ENCODE results near the gene TRAPPC4.
"Not testable (repeated sequence)": the region's sequence is repeated elsewhere in the genome, so short reads cannot be mapped to it uniquely, and the experiment has no call there.

The TRAPPC4 gene

GRCh38 chr11:119018074-119018938 is at the start of gene TRAPPC4, which contains the start of gene RPS25:
Gene TRAPPC4 (plus strand): TSS chr11:119018766. CDS start chr11:119018796, 30 bp downstream.
Gene RPS25 (minus strand): TSS chr11:119018343. CDS start chr11:119018284, 59 bp downstream.
- DNase-seq = peak; percentile 53

GRCh38 chr11:118969508-118969907 is 49.1 kb upstream of the TRAPPC4 start:
- DNase-seq = not testable (repeated sequence)

GRCh38 chr11:118971646-118972045 is 46.9 kb upstream of the TRAPPC4 start, which contains the start of gene FOXR1:
Gene FOXR1 (plus strand): TSS chr11:118971761. CDS start chr11:118971932, 171 bp downstream.
- DNase-seq = no peak

GRCh38 chr11:118973985-118974384 is 44.6 kb upstream of the TRAPPC4 start:
- DNase-seq = no peak

- no peak for DNase-seq
Measured at GRCh38 chr11:118975771-118976709, 42.5 kb upstream of the TRAPPC4 start.

- DNase-seq = no peak
Measured at GRCh38 chr11:118979434-118979833, 39.1 kb upstream of the TRAPPC4 start.

GRCh38 chr11:118980191-118980881 is 38.2 kb upstream of the TRAPPC4 start:
- no peak for DNase-seq

- not testable (repeated sequence) for DNase-seq
Measured at GRCh38 chr11:118984337-118984736, 34.2 kb upstream of the TRAPPC4 start.

- no peak for DNase-seq
Measured at GRCh38 chr11:118984825-118985224, 33.7 kb upstream of the TRAPPC4 start.

GRCh38 chr11:118988280-118988679 is 30.3 kb upstream of the TRAPPC4 start:
- DNase-seq = no peak

- not testable (repeated sequence) for DNase-seq
Measured at GRCh38 chr11:118991486-118992038, 27.0 kb upstream of the TRAPPC4 start.

GRCh38 chr11:118996926-118997626 is 21.5 kb upstream of the TRAPPC4 start:
- no peak for DNase-seq

- peak; percentile 42 for DNase-seq
Measured at GRCh38 chr11:118997627-118998387, 20.8 kb upstream of the TRAPPC4 start, which contains the start of gene CENATAC. Gene CENATAC (plus strand): TSS chr11:118998138. CDS start chr11:118998198, 60 bp downstream.

- no peak for DNase-seq
Measured at GRCh38 chr11:118998388-118998717, 20.2 kb upstream of the TRAPPC4 start.

- no peak for DNase-seq
Measured at GRCh38 chr11:118998822-118999221, 19.7 kb upstream of the TRAPPC4 start.

- DNase-seq = no peak
Measured at GRCh38 chr11:119000906-119001305, 17.7 kb upstream of the TRAPPC4 start.

GRCh38 chr11:119006656-119007055 is 11.9 kb upstream of the TRAPPC4 start:
- no peak for DNase-seq

GRCh38 chr11:119011476-119012053 is 7.0 kb upstream of the TRAPPC4 start:
- DNase-seq = no peak

GRCh38 chr11:119012629-119013170 is 5.9 kb upstream of the TRAPPC4 start:
- DNase-seq = no peak
